ENCODE data around the gene PFKP. TPM values are rescaled to one million over a fixed set of nuclear protein-coding genes. Genes with fewer than 3 reads are reported as not detected.

Gene PFKP
- total and polyA plus RNA-seq, 2 experiments from 2014 or later: 24.6 to 48.9 TPM

DNA sequence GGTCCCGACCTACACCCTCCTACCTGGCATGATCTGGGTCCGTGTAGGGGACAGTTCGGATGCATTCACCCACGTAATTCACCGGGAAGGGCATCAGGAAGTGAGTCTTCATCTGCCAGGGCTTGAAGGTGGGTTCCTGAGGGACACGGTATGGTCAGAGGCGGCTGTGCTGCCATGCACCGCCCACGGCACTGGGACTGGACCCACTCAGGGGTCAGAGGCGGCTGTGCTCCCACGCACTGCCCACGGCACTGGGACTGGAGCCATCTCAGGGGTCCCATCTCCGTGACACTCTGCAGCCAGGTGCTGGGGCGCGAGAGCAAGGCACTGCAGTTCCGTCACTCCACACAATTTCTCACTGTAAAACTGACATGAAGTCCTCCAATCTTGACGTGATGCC is 76.0 kb downstream of the PFKP start:
- Histone ChIP-seq H4K20me1 (ENCODE audit: insufficient read depth, poor library complexity, severe bottlenecking) (no peaks in the 10 kb centered on the region), H3K4me1 (ENCODE audit: insufficient read depth) (no peaks in the 10 kb centered on the region), H3K27ac (no peak overlapping the region), H3K9me2 (replicated peaks; ENCODE audit: insufficient read depth) (no peaks in the 10 kb centered on the region), H3K9me3 (ENCODE audit: low read depth) (no peaks in the 10 kb centered on the region), H3K79me2 (no peaks in the 10 kb centered on the region), H2AFZ (no peak overlapping the region), H3K27me3 (no peaks in the 10 kb centered on the region), H3K36me3 (replicated peaks; ENCODE audit: insufficient read depth, low read depth) (peaks cover 7% of the 10 kb centered on the region), H3K4me3 (no peak overlapping the region), H3K4me2 (no peak overlapping the region)
- no peak for TF ChIP-seq EZH2 (IDR thresholded peaks at IDR 0.05; ENCODE audit: borderline replicate concordance)
- TF ChIP-seq, protein P1, sequence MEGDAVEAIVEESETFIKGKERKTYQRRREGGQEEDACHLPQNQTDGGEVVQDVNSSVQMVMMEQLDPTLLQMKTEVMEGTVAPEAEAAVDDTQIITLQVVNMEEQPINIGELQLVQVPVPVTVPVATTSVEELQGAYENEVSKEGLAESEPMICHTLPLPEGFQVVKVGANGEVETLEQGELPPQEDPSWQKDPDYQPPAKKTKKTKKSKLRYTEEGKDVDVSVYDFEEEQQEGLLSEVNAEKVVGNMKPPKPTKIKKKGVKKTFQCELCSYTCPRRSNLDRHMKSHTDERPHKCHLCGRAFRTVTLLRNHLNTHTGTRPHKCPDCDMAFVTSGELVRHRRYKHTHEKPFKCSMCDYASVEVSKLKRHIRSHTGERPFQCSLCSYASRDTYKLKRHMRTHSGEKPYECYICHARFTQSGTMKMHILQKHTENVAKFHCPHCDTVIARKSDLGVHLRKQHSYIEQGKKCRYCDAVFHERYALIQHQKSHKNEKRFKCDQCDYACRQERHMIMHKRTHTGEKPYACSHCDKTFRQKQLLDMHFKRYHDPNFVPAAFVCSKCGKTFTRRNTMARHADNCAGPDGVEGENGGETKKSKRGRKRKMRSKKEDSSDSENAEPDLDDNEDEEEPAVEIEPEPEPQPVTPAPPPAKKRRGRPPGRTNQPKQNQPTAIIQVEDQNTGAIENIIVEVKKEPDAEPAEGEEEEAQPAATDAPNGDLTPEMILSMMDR (IDR thresholded peaks at IDR 0.05; ENCODE audit: poor library complexity): no peak
- no peak for TF ChIP-seq EZH2phosphoT487 (IDR thresholded peaks at IDR 0.05; ENCODE audit: low read depth, severe bottlenecking, unreplicated experiment)
- DNase-seq (ENCODE audit: low spot score): no peak
- WGBS (ENCODE audit: low lambda C conversion rate, missing lambda C conversion rate): 98% methylated on average over 17 of the region's 17 CpGs

GRCh38 chr10:3143791-3144434 is 76.6 kb downstream of the PFKP start:
- no peak for DNase-seq (ENCODE audit: low spot score)
- 93% methylated on average over 19 of the region's 19 CpGs for WGBS (ENCODE audit: low lambda C conversion rate, missing lambda C conversion rate)

GRCh38 chr10:3145366-3145765 is 78.0 kb downstream of the PFKP start:
- H3K27me3 ChIP-seq: no peaks in the 10 kb centered on the region
- no peak overlapping the region for H3K4me2 ChIP-seq
- H3K9me3 ChIP-seq (ENCODE audit: low read depth): no peaks in the 10 kb centered on the region
- H3K27ac ChIP-seq: no peak overlapping the region
- H3K36me3 ChIP-seq (replicated peaks; ENCODE audit: insufficient read depth, low read depth): peaks cover 2% of the 10 kb centered on the region
- H3K4me3 ChIP-seq: no peak overlapping the region
- H3K4me1 ChIP-seq (ENCODE audit: insufficient read depth): no peaks in the 10 kb centered on the region
- WGBS (ENCODE audit: low lambda C conversion rate, missing lambda C conversion rate): 98% methylated on average over 18 of the region's 18 CpGs
- H4K20me1 ChIP-seq (ENCODE audit: insufficient read depth, poor library complexity, severe bottlenecking): no peaks in the 10 kb centered on the region
- TF ChIP-seq EZH2 (IDR thresholded peaks at IDR 0.05; ENCODE audit: borderline replicate concordance) (no peak), EZH2phosphoT487 (IDR thresholded peaks at IDR 0.05; ENCODE audit: low read depth, severe bottlenecking, unreplicated experiment) (no peak)
- TF ChIP-seq, protein P1 (IDR thresholded peaks at IDR 0.05; ENCODE audit: poor library complexity): no peak
- H3K79me2 ChIP-seq: no peaks in the 10 kb centered on the region
- no peak overlapping the region for H2AFZ ChIP-seq
- DNase-seq (ENCODE audit: low spot score): no peak
- H3K9me2 ChIP-seq (replicated peaks; ENCODE audit: insufficient read depth): no peaks in the 10 kb centered on the region

More at GRCh38 chr10:3143791-3144434, 76.6 kb downstream of the PFKP start:
- no peaks in the 10 kb centered on the region for H4K20me1 ChIP-seq (ENCODE audit: insufficient read depth, poor library complexity, severe bottlenecking)
- peaks cover 7% of the 10 kb centered on the region for H3K36me3 ChIP-seq (replicated peaks; ENCODE audit: insufficient read depth, low read depth)
- no peaks in the 10 kb centered on the region for H3K4me1 ChIP-seq (ENCODE audit: insufficient read depth)
- no peak overlapping the region for H2AFZ ChIP-seq
- H3K27me3 ChIP-seq: no peaks in the 10 kb centered on the region
- H3K27ac ChIP-seq: no peak overlapping the region
- H3K9me2 ChIP-seq (replicated peaks; ENCODE audit: insufficient read depth): no peaks in the 10 kb centered on the region
- no peak overlapping the region for H3K4me2 ChIP-seq
- H3K9me3 ChIP-seq (ENCODE audit: low read depth): no peaks in the 10 kb centered on the region
- no peak for TF ChIP-seq EZH2 (IDR thresholded peaks at IDR 0.05; ENCODE audit: borderline replicate concordance)
- TF ChIP-seq EZH2phosphoT487 (IDR thresholded peaks at IDR 0.05; ENCODE audit: low read depth, severe bottlenecking, unreplicated experiment): no peak
- TF ChIP-seq, protein P1 (IDR thresholded peaks at IDR 0.05; ENCODE audit: poor library complexity): no peak
- H3K79me2 ChIP-seq: no peaks in the 10 kb centered on the region
- no peak overlapping the region for H3K4me3 ChIP-seq
